WTC11 (cell line): Measurements from ENCODE around the gene PRICKLE1. TPM values are rescaled to one million over a fixed set of nuclear protein-coding genes. Genes with fewer than 3 reads are reported as not detected.

Experiments
- ATAC-seq: fragments of 200-7000 bp; cut with Tn5 transposase; 2 replicates; pipeline ENCODE4 v1.10.0; 2021; ENCODE audit warnings: mild to moderate bottlenecking, moderate library complexity
- CTCF ChIA-PET: fragments of 300-600 bp; sonication (Branson Sonifier 250); formaldehyde crosslinking; loops from one replicate; lab custom pipeline; 2021; ENCODE audit warnings: antibody characterized with exemption; lab: Charles Lee
- POLR2A ChIA-PET: fragments of 350-600 bp; sonication (Branson Sonifier 250); formaldehyde crosslinking; loops from one replicate; lab custom pipeline; 2021; ENCODE audit warnings: antibody characterized with exemption; lab: Charles Lee
- DNase-seq: peaks from one replicate; pipeline ENCODE4 v3.0.0; 2021; ENCODE audit warnings: low spot score
- H3K27ac Mint-ChIP-seq: 2 replicates; pipeline ENCODE4 v1.8.0; 2021; ENCODE audit warnings: mixed read lengths
- H3K27me3 Mint-ChIP-seq: 2 replicates; pipeline ENCODE4 v1.8.0; 2021; ENCODE audit warnings: low read depth, mild to moderate bottlenecking, moderate library complexity, mixed read lengths
- H3K36me3 Mint-ChIP-seq: 2 replicates; pipeline ENCODE4 v1.8.0; 2021; ENCODE audit warnings: mixed read lengths
- H3K4me1 Mint-ChIP-seq: 2 replicates; pipeline ENCODE4 v1.8.0; 2022; ENCODE audit warnings: mixed read lengths
- H3K4me3 Mint-ChIP-seq: 2 replicates; pipeline ENCODE4 v1.8.0; 2021; ENCODE audit warnings: mild to moderate bottlenecking, moderate library complexity, mixed read lengths
- H3K9me3 Mint-ChIP-seq: 2 replicates; pipeline ENCODE4 v1.8.0; 2021; ENCODE audit warnings: mixed read lengths
- CREB1 ChIP-seq: sonication (generic); formaldehyde crosslinking; IDR thresholded peaks from 2 replicates; pipeline ENCODE4 v1.8.0; 2023; ENCODE audit warnings: mild to moderate bottlenecking, missing genetic modification reagents
- E2F4 ChIP-seq: sonication (generic); formaldehyde crosslinking; IDR thresholded peaks from 2 replicates; pipeline ENCODE4 v1.8.1; 2022; ENCODE audit warnings: low read depth, mild to moderate bottlenecking, moderate library complexity, missing genetic modification reagents, borderline replicate concordance
- FOXP4 ChIP-seq: sonication (generic); formaldehyde crosslinking; IDR thresholded peaks from 2 replicates; pipeline ENCODE4 v1.8.0; 2022; ENCODE audit warnings: mild to moderate bottlenecking, missing genetic modification reagents
- NR2C2 ChIP-seq: sonication (generic); formaldehyde crosslinking; IDR thresholded peaks from 2 replicates; pipeline ENCODE4 v1.8.0; 2022; ENCODE audit warnings: mild to moderate bottlenecking, missing genetic modification reagents
- PRDM15 ChIP-seq: sonication (generic); formaldehyde crosslinking; IDR thresholded peaks from 2 replicates; pipeline ENCODE4 v1.8.0; 2022; ENCODE audit warnings: missing genetic modification reagents
- PRRX2 ChIP-seq: fragments of 250-450 bp; sonication (Bioruptor Pico); IDR thresholded peaks from 2 replicates; pipeline ENCODE4 v1.8.0; 2021; ENCODE audit warnings: mild to moderate bottlenecking
- SMAD4 ChIP-seq: sonication (generic); formaldehyde crosslinking; IDR thresholded peaks from 2 replicates; pipeline ENCODE4 v1.8.0; 2022; ENCODE audit warnings: mild to moderate bottlenecking, missing genetic modification reagents
- ZBTB21 ChIP-seq: sonication (generic); formaldehyde crosslinking; IDR thresholded peaks from 2 replicates; pipeline ENCODE4 v1.8.1; 2023; ENCODE audit warnings: mild to moderate bottlenecking, missing genetic modification reagents, borderline replicate concordance
- ZMAT4 ChIP-seq: fragments of 250-450 bp; sonication (Bioruptor Pico); IDR thresholded peaks from 2 replicates; pipeline ENCODE4 v1.9.0; 2021; ENCODE audit warnings: mild to moderate bottlenecking
- ZNF232 ChIP-seq: sonication (generic); formaldehyde crosslinking; IDR thresholded peaks from 2 replicates; pipeline ENCODE4 v1.8.0; 2022; ENCODE audit warnings: mild to moderate bottlenecking, missing genetic modification reagents
- ZNF396 ChIP-seq: fragments of 250-450 bp; sonication (Bioruptor Pico); IDR thresholded peaks from 2 replicates; pipeline ENCODE4 v1.8.0; 2021; ENCODE audit warnings: mild to moderate bottlenecking, moderate library complexity, borderline replicate concordance
- ZNF423 ChIP-seq: fragments of 250-450 bp; sonication (Bioruptor Pico); IDR thresholded peaks from 2 replicates; pipeline ENCODE4 v2.1.2; 2022; ENCODE audit warnings: mild to moderate bottlenecking, moderate library complexity
- total RNA-seq: library from RNA; stranded (reverse); gene quantifications from 3 replicates; pipeline ENCODE4 v1.2.3, GENCODE V29; 2021

PRICKLE1 gene
- total RNA-seq, 1 experiment from 2014 or later = 11.7 TPM

DNA sequence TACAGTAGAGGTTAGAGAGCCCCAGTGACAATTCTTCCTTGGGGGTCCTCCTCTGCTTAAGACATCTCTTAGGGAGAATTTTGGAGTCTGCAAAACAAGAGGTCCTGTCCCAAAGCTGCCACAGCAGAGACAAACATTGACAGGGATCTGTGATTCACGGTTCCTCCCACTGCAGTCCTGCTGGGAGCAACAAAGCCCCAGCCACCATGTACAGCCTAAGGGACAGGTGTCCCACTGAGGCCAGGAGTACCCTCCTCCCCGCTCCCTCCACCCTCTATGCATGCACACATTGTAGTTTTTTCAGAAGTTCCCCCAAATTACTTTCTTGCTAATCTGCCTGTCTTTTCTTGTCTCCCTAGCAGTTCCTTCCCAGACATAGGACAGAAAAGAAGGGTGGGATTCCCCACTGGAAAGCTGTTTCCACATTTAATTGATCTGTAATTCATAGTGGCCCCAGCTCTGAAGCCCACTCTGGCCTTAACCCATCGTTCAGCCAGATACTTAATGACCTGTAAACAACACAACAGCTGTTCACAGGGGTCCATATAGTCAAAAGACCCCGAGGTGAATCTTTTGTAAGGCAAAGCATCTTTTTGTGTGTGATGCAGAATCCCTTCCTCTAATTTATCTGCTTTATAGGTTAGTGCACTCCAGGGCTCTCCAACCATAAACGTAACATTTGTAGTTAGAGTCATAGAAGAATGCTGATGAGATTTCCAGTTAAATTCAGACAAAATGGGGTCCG is 13.9 kb upstream of the PRICKLE1 start:
- no peaks in the 10 kb centered on the region for H3K9me3 Mint-ChIP-seq
- peaks cover 37% of the 10 kb centered on the region for H3K27me3 Mint-ChIP-seq
- H3K4me3 Mint-ChIP-seq = no peak overlapping the region
- ChIA-PET CTCF (no interaction called here), POLR2A (no interaction called here)
- H3K27ac Mint-ChIP-seq = no peak overlapping the region
- H3K4me1 Mint-ChIP-seq = peaks cover 23% of the 10 kb centered on the region
- ATAC-seq (peak; percentile 83), DNase-seq (no peak)
- TF ChIP-seq ZNF423 (0 out of 2 replicates have a peak, but pooled peaks have one; percentile 30), SMAD4 (CRISPR knock-in tag) (no peak)
- H3K36me3 Mint-ChIP-seq = no peaks in the 10 kb centered on the region

DNA sequence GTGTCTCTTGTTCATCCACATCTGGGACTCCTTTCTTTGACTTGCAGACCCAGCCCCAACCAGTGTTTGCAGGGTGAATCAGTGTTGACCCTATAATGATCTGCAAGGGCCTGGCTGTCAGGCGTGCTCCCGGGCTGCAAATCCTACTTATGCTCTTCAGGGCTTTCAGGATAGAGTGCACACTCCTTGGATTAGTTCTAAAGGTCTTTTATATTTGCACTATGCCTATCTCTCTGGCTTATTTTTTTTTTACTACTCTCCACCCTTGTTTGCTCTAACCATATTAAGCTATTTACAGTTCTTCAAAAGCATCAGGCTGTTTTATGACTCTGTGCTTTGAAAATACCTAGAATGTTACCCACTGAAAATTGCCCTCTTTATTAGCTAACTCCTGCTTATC is 4.3 kb upstream of the PRICKLE1 start:
- POLR2A ChIA-PET = interaction anchor here (0.6 kb wide), 1 partner anchor 51 kb away, joined by 3 read pairs; no protein-coding TSS in a partner anchor
- H3K27ac Mint-ChIP-seq = no peak overlapping the region
- H3K9me3 Mint-ChIP-seq = no peaks in the 10 kb centered on the region
- TF ChIP-seq ZMAT4 (CRISPR knock-in tag) (no peak), FOXP4 (CRISPR knock-in tag) (no peak)
- H3K36me3 Mint-ChIP-seq = no peaks in the 10 kb centered on the region
- no peak overlapping the region for H3K4me3 Mint-ChIP-seq
- H3K4me1 Mint-ChIP-seq = peaks cover 7% of the 10 kb centered on the region
- no peak for DNase-seq
- CTCF ChIA-PET = no interaction called here
- peaks cover 34% of the 10 kb centered on the region for H3K27me3 Mint-ChIP-seq
- no peak for ATAC-seq

- ChIA-PET CTCF (interaction anchor here (0.6 to 2.5 kb wide), 3 partner anchors 107 to 691 kb away, joined by 3 to 9 read pairs (median 4); no protein-coding TSS in a partner anchor), POLR2A (interaction anchor here (0.6 kb wide), 1 partner anchor 749 kb away, joined by 4 read pairs; no protein-coding TSS in a partner anchor)
- DNase-seq = peak; percentile 25
- ATAC-seq = peak; percentile 13
- Mint-ChIP-seq H3K4me1 (peaks cover 16% of the 10 kb centered on the region), H3K36me3 (no peaks in the 10 kb centered on the region), H3K27ac (no peak overlapping the region), H3K9me3 (no peaks in the 10 kb centered on the region), H3K4me3 (peak overlapping the region; percentile 80), H3K27me3 (peaks cover 51% of the 10 kb centered on the region)
- no peak for TF ChIP-seq ZNF396
- no peak for TF ChIP-seq CREB1 (CRISPR knock-in tag)
- TF ChIP-seq ZBTB21 (CRISPR knock-in tag) = no peak
- TF ChIP-seq ZNF232 (CRISPR knock-in tag) = no peak
- TF ChIP-seq E2F4 (CRISPR knock-in tag) = no peak
- TF ChIP-seq PRDM15 (CRISPR knock-in tag) = peak; percentile 89
- no peak for TF ChIP-seq PRRX2 (CRISPR knock-in tag)
- TF ChIP-seq NR2C2 (CRISPR knock-in tag) = no peak
These were observed 886 bp upstream of the PRICKLE1 start for GRCh38 chr12:42590330-42590934.
